WTC11 (cell line): ENCODE data around the gene ZNF566. TPM values are rescaled to one million over a fixed set of nuclear protein-coding genes. Genes with fewer than 3 reads are reported as not detected.

Source experiments
- ATAC-seq: fragments of 200-7000 bp; cut with Tn5 transposase; 2 replicates; pipeline ENCODE4 v1.10.0; 2021; ENCODE audit warnings: mild to moderate bottlenecking, moderate library complexity
- CTCF ChIA-PET: fragments of 300-600 bp; sonication (Branson Sonifier 250); formaldehyde crosslinking; loops from one replicate; lab custom pipeline; 2021; ENCODE audit warnings: antibody characterized with exemption; lab: Charles Lee
- POLR2A ChIA-PET: fragments of 350-600 bp; sonication (Branson Sonifier 250); formaldehyde crosslinking; loops from one replicate; lab custom pipeline; 2021; ENCODE audit warnings: antibody characterized with exemption; lab: Charles Lee
- DNase-seq: peaks from one replicate; pipeline ENCODE4 v3.0.0; 2021; ENCODE audit warnings: low spot score
- H3K27ac Mint-ChIP-seq: 2 replicates; pipeline ENCODE4 v1.8.0; 2021; ENCODE audit warnings: mixed read lengths
- H3K27me3 Mint-ChIP-seq: 2 replicates; pipeline ENCODE4 v1.8.0; 2021; ENCODE audit warnings: low read depth, mild to moderate bottlenecking, moderate library complexity, mixed read lengths
- H3K36me3 Mint-ChIP-seq: 2 replicates; pipeline ENCODE4 v1.8.0; 2021; ENCODE audit warnings: mixed read lengths
- H3K4me1 Mint-ChIP-seq: 2 replicates; pipeline ENCODE4 v1.8.0; 2022; ENCODE audit warnings: mixed read lengths
- H3K4me3 Mint-ChIP-seq: 2 replicates; pipeline ENCODE4 v1.8.0; 2021; ENCODE audit warnings: mild to moderate bottlenecking, moderate library complexity, mixed read lengths
- H3K9me3 Mint-ChIP-seq: 2 replicates; pipeline ENCODE4 v1.8.0; 2021; ENCODE audit warnings: mixed read lengths
- CBFB ChIP-seq: sonication (generic); formaldehyde crosslinking; IDR thresholded peaks from 2 replicates; pipeline ENCODE4 v1.8.1; 2022; ENCODE audit warnings: mild to moderate bottlenecking, low read depth, missing genetic modification reagents
- EMX1 ChIP-seq: fragments of 250-450 bp; sonication (Bioruptor Pico); IDR thresholded peaks from 2 replicates; pipeline ENCODE4 v1.8.0; 2021; ENCODE audit warnings: mild to moderate bottlenecking
- ESRRA ChIP-seq: sonication (generic); formaldehyde crosslinking; IDR thresholded peaks from 2 replicates; pipeline ENCODE4 v1.8.1; 2022; ENCODE audit warnings: mild to moderate bottlenecking, missing genetic modification reagents, borderline replicate concordance
- ETV6 ChIP-seq: sonication (generic); formaldehyde crosslinking; IDR thresholded peaks from 2 replicates; pipeline ENCODE4 v1.8.1; 2022; ENCODE audit warnings: mild to moderate bottlenecking, missing genetic modification reagents
- MYBL2 ChIP-seq: sonication (generic); formaldehyde crosslinking; IDR thresholded peaks from 2 replicates; pipeline ENCODE4 v1.8.1; 2023; ENCODE audit warnings: mild to moderate bottlenecking, moderate library complexity, missing genetic modification reagents
- NFATC4 ChIP-seq: fragments of 250-450 bp; sonication (Bioruptor Pico); IDR thresholded peaks from 2 replicates; pipeline ENCODE4 v1.9.0; 2021; ENCODE audit warnings: mild to moderate bottlenecking
- OVOL2 ChIP-seq: fragments of 250-450 bp; sonication (Bioruptor Pico); IDR thresholded peaks from 2 replicates; pipeline ENCODE4 v1.9.0; 2021; ENCODE audit warnings: mild to moderate bottlenecking, borderline replicate concordance
- SP1 ChIP-seq: sonication (generic); formaldehyde crosslinking; conservative IDR thresholded peaks from 2 replicates; pipeline ENCODE4 v1.8.1; 2022; ENCODE audit warnings: missing genetic modification reagents
- TCF7 ChIP-seq: sonication (generic); formaldehyde crosslinking; IDR thresholded peaks from 2 replicates; pipeline ENCODE4 v1.8.0; 2022; ENCODE audit warnings: mild to moderate bottlenecking, low read depth, missing genetic modification reagents, moderate library complexity
- TP53 ChIP-seq: sonication (generic); formaldehyde crosslinking; IDR thresholded peaks from 2 replicates; pipeline ENCODE4 v1.8.1; 2023; ENCODE audit warnings: mild to moderate bottlenecking, missing genetic modification reagents
- ZNF219 ChIP-seq: sonication (generic); formaldehyde crosslinking; IDR thresholded peaks from 2 replicates; pipeline ENCODE4 v1.8.0; 2023; ENCODE audit warnings: missing genetic modification reagents, mild to moderate bottlenecking, borderline replicate concordance
- ZNF263 ChIP-seq: sonication (generic); formaldehyde crosslinking; IDR thresholded peaks from 2 replicates; pipeline ENCODE4 v1.8.1; 2022; ENCODE audit warnings: low read depth, mild to moderate bottlenecking, moderate library complexity, missing genetic modification reagents
- total RNA-seq: library from RNA; stranded (reverse); gene quantifications from 3 replicates; pipeline ENCODE4 v1.2.3, GENCODE V29; 2021
- TF ChIP-seq, protein P1 (sequence below): sonication (generic); formaldehyde crosslinking; IDR thresholded peaks from 2 replicates; pipeline ENCODE4 v1.8.0; 2022; ENCODE audit warnings: mild to moderate bottlenecking, missing genetic modification reagents
- TF ChIP-seq, protein P2 (sequence below): sonication (generic); formaldehyde crosslinking; IDR thresholded peaks from 2 replicates; pipeline ENCODE4 v1.8.0; 2023; ENCODE audit warnings: missing genetic modification reagents, mild to moderate bottlenecking, borderline replicate concordance
- TF ChIP-seq, protein P3 (sequence below): sonication (generic); formaldehyde crosslinking; IDR thresholded peaks from 2 replicates; pipeline ENCODE4 v1.8.0; 2023; ENCODE audit warnings: mild to moderate bottlenecking, missing genetic modification reagents
- TF ChIP-seq, protein P4 (sequence below): sonication (generic); formaldehyde crosslinking; conservative IDR thresholded peaks from 2 replicates; pipeline ENCODE4 v1.8.1; 2022; ENCODE audit warnings: mild to moderate bottlenecking, missing genetic modification reagents
- TF ChIP-seq, protein P5 (sequence below): sonication (generic); formaldehyde crosslinking; IDR thresholded peaks from 2 replicates; pipeline ENCODE4 v1.8.1; 2023; ENCODE audit warnings: mild to moderate bottlenecking, missing genetic modification reagents
- TF ChIP-seq, protein P6 (sequence below): sonication (generic); formaldehyde crosslinking; IDR thresholded peaks from 2 replicates; pipeline ENCODE4 v1.8.0; 2022; ENCODE audit warnings: mild to moderate bottlenecking, missing genetic modification reagents
- TF ChIP-seq, protein P7 (sequence below): sonication (generic); formaldehyde crosslinking; IDR thresholded peaks from 2 replicates; pipeline ENCODE4 v1.8.1; 2023; ENCODE audit warnings: mild to moderate bottlenecking, moderate library complexity, missing genetic modification reagents
- TF ChIP-seq, protein P8 (sequence below): fragments of 250-450 bp; sonication (Bioruptor Pico); conservative IDR thresholded peaks from 2 replicates; pipeline ENCODE4 v1.9.0; 2021; ENCODE audit warnings: mild to moderate bottlenecking

Gene ZNF566
- total RNA-seq, 1 experiment from 2014 or later = 10.5 TPM

DNA sequence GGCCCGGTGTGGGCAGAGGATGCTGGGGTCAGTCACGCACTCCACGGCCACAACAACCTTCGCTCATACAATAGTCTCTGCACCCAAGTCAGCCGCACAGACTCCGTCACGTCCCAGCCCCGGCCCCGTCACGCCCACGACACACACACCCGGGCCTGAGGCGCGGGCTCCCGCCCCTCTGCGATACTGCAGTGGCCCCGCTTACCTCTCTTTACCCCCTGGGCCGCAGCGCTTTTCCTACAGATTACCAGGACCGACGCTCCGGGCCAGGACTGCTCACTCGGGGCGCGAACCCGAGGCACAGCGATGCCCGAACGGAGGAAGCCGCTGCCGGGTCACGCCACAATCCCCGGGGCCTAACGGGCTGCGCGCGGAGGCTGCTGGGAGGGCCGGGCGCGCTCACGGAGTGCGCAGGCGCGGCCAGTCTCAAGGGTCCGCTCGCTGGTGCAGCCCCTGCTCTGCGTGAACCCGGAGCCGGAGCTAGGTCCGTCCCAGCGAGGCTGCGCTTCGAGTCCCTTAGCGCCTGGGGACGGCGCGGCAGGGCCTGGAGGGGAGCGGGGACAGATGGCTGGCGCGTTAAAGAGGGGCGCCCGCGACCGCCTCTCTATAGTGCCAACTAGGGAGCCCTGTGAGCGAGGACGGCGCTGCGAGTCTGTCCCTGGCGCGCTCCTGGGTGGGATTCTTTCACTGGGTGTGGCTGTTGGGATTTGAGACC is 70.9 kb downstream of the ZNF566 start, which contains the start of gene ZFP82:
TSS of gene ZFP82 (minus strand) at position 358 of the 715 bp plus-strand sequence. CDS start 8,855 bp downstream, outside the sequence.
- CTCF ChIA-PET = interaction anchor here (0.6 kb wide), 1 partner anchor 71 kb away, joined by 3 read pairs; the partner anchor contains the start of gene ZNF566
- peaks cover 48% of the 10 kb centered on the region for H3K27me3 Mint-ChIP-seq
- TF ChIP-seq, protein P1, sequence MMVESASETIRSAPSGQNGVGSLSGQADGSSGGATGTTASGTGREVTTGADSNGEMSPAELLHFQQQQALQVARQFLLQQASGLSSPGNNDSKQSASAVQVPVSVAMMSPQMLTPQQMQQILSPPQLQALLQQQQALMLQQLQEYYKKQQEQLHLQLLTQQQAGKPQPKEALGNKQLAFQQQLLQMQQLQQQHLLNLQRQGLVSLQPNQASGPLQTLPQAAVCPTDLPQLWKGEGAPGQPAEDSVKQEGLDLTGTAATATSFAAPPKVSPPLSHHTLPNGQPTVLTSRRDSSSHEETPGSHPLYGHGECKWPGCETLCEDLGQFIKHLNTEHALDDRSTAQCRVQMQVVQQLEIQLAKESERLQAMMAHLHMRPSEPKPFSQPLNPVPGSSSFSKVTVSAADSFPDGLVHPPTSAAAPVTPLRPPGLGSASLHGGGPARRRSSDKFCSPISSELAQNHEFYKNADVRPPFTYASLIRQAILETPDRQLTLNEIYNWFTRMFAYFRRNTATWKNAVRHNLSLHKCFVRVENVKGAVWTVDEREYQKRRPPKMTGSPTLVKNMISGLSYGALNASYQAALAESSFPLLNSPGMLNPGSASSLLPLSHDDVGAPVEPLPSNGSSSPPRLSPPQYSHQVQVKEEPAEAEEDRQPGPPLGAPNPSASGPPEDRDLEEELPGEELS (CRISPR knock-in tag) = peak; percentile 64; the same call in 1 of the 2 replicates
- no peak for TF ChIP-seq NFATC4
- 0 out of 2 replicates have a peak, but pooled peaks have one; percentile 47 for TF ChIP-seq ESRRA (CRISPR knock-in tag)
- TF ChIP-seq, protein P2, sequence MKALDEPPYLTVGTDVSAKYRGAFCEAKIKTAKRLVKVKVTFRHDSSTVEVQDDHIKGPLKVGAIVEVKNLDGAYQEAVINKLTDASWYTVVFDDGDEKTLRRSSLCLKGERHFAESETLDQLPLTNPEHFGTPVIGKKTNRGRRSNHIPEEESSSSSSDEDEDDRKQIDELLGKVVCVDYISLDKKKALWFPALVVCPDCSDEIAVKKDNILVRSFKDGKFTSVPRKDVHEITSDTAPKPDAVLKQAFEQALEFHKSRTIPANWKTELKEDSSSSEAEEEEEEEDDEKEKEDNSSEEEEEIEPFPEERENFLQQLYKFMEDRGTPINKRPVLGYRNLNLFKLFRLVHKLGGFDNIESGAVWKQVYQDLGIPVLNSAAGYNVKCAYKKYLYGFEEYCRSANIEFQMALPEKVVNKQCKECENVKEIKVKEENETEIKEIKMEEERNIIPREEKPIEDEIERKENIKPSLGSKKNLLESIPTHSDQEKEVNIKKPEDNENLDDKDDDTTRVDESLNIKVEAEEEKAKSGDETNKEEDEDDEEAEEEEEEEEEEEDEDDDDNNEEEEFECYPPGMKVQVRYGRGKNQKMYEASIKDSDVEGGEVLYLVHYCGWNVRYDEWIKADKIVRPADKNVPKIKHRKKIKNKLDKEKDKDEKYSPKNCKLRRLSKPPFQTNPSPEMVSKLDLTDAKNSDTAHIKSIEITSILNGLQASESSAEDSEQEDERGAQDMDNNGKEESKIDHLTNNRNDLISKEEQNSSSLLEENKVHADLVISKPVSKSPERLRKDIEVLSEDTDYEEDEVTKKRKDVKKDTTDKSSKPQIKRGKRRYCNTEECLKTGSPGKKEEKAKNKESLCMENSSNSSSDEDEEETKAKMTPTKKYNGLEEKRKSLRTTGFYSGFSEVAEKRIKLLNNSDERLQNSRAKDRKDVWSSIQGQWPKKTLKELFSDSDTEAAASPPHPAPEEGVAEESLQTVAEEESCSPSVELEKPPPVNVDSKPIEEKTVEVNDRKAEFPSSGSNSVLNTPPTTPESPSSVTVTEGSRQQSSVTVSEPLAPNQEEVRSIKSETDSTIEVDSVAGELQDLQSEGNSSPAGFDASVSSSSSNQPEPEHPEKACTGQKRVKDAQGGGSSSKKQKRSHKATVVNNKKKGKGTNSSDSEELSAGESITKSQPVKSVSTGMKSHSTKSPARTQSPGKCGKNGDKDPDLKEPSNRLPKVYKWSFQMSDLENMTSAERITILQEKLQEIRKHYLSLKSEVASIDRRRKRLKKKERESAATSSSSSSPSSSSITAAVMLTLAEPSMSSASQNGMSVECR (CRISPR knock-in tag) = no peak
- TF ChIP-seq, protein P3, sequence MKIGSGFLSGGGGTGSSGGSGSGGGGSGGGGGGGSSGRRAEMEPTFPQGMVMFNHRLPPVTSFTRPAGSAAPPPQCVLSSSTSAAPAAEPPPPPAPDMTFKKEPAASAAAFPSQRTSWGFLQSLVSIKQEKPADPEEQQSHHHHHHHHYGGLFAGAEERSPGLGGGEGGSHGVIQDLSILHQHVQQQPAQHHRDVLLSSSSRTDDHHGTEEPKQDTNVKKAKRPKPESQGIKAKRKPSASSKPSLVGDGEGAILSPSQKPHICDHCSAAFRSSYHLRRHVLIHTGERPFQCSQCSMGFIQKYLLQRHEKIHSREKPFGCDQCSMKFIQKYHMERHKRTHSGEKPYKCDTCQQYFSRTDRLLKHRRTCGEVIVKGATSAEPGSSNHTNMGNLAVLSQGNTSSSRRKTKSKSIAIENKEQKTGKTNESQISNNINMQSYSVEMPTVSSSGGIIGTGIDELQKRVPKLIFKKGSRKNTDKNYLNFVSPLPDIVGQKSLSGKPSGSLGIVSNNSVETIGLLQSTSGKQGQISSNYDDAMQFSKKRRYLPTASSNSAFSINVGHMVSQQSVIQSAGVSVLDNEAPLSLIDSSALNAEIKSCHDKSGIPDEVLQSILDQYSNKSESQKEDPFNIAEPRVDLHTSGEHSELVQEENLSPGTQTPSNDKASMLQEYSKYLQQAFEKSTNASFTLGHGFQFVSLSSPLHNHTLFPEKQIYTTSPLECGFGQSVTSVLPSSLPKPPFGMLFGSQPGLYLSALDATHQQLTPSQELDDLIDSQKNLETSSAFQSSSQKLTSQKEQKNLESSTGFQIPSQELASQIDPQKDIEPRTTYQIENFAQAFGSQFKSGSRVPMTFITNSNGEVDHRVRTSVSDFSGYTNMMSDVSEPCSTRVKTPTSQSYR (CRISPR knock-in tag) = 0 out of 2 replicates have a peak, but pooled peaks have one; percentile 18
- TF ChIP-seq OVOL2 (CRISPR knock-in tag) = no peak
- TF ChIP-seq, protein P4, sequence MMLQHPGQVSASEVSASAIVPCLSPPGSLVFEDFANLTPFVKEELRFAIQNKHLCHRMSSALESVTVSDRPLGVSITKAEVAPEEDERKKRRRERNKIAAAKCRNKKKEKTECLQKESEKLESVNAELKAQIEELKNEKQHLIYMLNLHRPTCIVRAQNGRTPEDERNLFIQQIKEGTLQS (CRISPR knock-in tag) = no peak
- no peak for TF ChIP-seq ZNF263 (CRISPR knock-in tag)
- TF ChIP-seq, protein P5, sequence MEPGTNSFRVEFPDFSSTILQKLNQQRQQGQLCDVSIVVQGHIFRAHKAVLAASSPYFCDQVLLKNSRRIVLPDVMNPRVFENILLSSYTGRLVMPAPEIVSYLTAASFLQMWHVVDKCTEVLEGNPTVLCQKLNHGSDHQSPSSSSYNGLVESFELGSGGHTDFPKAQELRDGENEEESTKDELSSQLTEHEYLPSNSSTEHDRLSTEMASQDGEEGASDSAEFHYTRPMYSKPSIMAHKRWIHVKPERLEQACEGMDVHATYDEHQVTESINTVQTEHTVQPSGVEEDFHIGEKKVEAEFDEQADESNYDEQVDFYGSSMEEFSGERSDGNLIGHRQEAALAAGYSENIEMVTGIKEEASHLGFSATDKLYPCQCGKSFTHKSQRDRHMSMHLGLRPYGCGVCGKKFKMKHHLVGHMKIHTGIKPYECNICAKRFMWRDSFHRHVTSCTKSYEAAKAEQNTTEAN (CRISPR knock-in tag) = no peak
- TF ChIP-seq SP1 (CRISPR knock-in tag) = peak; percentile 57; the same call in 1 of the 2 replicates
- TF ChIP-seq TCF7 (CRISPR knock-in tag) = no peak
- TF ChIP-seq, protein P6, sequence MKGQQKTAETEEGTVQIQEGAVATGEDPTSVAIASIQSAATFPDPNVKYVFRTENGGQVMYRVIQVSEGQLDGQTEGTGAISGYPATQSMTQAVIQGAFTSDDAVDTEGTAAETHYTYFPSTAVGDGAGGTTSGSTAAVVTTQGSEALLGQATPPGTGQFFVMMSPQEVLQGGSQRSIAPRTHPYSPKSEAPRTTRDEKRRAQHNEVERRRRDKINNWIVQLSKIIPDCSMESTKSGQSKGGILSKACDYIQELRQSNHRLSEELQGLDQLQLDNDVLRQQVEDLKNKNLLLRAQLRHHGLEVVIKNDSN (CRISPR knock-in tag) = peak; percentile 35; the same call in 1 of the 2 replicates
- TF ChIP-seq ETV6 = peak; percentile 35; the same call in 1 of the 2 replicates
- TF ChIP-seq, protein P7, sequence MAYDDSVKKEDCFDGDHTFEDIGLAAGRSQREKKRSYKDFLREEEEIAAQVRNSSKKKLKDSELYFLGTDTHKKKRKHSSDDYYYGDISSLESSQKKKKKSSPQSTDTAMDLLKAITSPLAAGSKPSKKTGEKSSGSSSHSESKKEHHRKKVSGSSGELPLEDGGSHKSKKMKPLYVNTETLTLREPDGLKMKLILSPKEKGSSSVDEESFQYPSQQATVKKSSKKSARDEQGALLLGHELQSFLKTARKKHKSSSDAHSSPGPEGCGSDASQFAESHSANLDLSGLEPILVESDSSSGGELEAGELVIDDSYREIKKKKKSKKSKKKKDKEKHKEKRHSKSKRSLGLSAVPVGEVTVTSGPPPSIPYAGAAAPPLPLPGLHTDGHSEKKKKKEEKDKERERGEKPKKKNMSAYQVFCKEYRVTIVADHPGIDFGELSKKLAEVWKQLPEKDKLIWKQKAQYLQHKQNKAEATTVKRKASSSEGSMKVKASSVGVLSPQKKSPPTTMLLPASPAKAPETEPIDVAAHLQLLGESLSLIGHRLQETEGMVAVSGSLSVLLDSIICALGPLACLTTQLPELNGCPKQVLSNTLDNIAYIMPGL (CRISPR knock-in tag) = no peak; the same call in 1 of the 2 replicates
- TF ChIP-seq TP53 (CRISPR knock-in tag) = peak; percentile 94
- TF ChIP-seq CBFB (CRISPR knock-in tag) = peak; percentile 26; the same call in 1 of the 2 replicates
- TF ChIP-seq, protein P8, sequence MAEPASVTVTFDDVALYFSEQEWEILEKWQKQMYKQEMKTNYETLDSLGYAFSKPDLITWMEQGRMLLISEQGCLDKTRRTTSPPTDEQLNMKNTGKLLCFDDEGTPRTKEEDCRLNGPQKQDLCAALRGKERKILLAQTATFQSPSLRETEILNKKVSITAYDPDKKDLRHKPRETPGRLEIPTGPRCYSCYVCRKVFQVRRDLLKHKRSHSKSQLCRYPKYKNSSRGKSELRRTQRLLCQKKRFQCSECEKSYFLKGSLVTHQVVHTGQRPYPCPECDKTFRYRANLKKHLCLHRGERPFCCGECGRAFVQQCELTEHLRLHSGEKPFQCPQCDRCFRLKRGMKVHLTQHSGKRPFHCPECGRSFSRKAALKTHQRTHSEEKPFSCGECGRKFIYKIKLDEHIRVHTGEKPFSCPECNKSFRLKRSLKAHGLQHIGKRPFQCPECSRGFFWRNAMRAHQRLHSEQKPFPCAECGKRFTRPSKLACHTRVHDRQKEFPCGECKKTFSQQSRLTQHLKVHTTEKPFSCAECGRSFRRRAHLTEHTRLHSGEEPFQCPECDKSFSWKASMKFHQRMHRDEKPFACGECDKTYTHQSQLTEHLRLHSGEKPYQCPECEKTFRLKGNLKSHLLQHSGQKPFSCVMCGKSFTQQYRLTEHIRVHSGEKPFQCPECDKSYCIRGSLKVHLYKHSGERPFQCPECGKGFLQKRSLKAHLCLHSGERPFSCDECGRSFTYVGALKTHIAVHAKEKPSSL = no peak
- TF ChIP-seq ZNF219 (CRISPR knock-in tag) = no peak
- TF ChIP-seq EMX1 (CRISPR knock-in tag) = no peak
- TF ChIP-seq MYBL2 (CRISPR knock-in tag) = peak; percentile 77; the same call in 1 of the 2 replicates

More for the DNA sequence above, 70.9 kb downstream of the ZNF566 start, which contains the start of gene ZFP82:
- Mint-ChIP-seq H3K4me3 (peak within 1 kb of the TSS; percentile 90), H3K36me3 (0 out of 2 replicates have a peak, but pooled peaks cover 8% of the 10 kb centered on the region), H3K4me1 (peaks cover 26% of the 10 kb centered on the region), H3K9me3 (no peaks in the 10 kb centered on the region; the same call in 1 of the 2 replicates), H3K27ac (peak within 1 kb of the TSS; percentile 76)
- DNase-seq (peak; percentile 86), ATAC-seq (peak; percentile 89)
- POLR2A ChIA-PET = interaction anchor here (1.5 kb wide), 1 partner anchor 110 kb away, joined by 3 read pairs; no protein-coding TSS in a partner anchor
